ENCODE results near the gene KLHL22. TPM values are rescaled to one million over a fixed set of nuclear protein-coding genes. Genes with fewer than 3 reads are reported as not detected.
"Not testable (repeated sequence)": the region's sequence is repeated elsewhere in the genome, so short reads cannot be mapped to it uniquely, and the experiment has no call there.

Gene KLHL22
- total and polyA plus RNA-seq, 2 of the 8 experiments (the other 6 are each of a cell fraction or from before 2014, with no cell fraction given) = 9.4 to 16.2 TPM

- H3K79me2 ChIP-seq (ENCODE audit: control insufficient read depth in 1 of 2, insufficient read depth in 2 of 2, low read length in 2 of 2); H3K4me1 ChIP-seq (replicated peaks in 1 of 4; ENCODE audit: control insufficient read depth in 3 of 4, insufficient read depth in 4 of 4, low read length in 3 of 4); H3K36me3 ChIP-seq (ENCODE audit: control insufficient read depth in 2 of 4, insufficient read depth in 4 of 4, low read length in 3 of 4); H2BK15ac ChIP-seq (ENCODE audit: low read length); H3K9me3 ChIP-seq (ENCODE audit: insufficient read depth in 2 of 2, low read depth in 1 of 2, low read length in 1 of 2); H3K4ac ChIP-seq (replicated peaks; ENCODE audit: insufficient read length, low read depth, low read length); H3K23me2 ChIP-seq (ENCODE audit: low read depth, low read length); H4K91ac ChIP-seq (replicated peaks; ENCODE audit: insufficient read length, low read length); H2BK5ac ChIP-seq (ENCODE audit: low read depth, low read length); H2AFZ ChIP-seq (ENCODE audit: low read length); DNase-seq (ENCODE audit: low read depth in 1 of 2, low spot score in 2 of 2); H4K8ac ChIP-seq (ENCODE audit: extremely low read depth, insufficient read depth, low read length); H3K9ac ChIP-seq (replicated peaks in 1 of 4; ENCODE audit: extremely low read depth in 1 of 4, low read depth in 3 of 4, low read length in 3 of 4); H4K20me1 ChIP-seq (replicated peaks in 1 of 2; ENCODE audit: control insufficient read depth in 1 of 2, insufficient read depth in 2 of 2, low read length in 2 of 2); FAIRE-seq; H2AK5ac ChIP-seq (ENCODE audit: low read depth, low read length); H3K23ac ChIP-seq (ENCODE audit: insufficient read length); H3K14ac ChIP-seq (ENCODE audit: insufficient read length); POLR2A ChIA-PET (ENCODE audit: partially characterized antibody); H3K56ac ChIP-seq (replicated peaks; ENCODE audit: insufficient read length, low read depth, low read length); H3K4me2 ChIP-seq (ENCODE audit: insufficient read depth in 1 of 2, low read depth in 2 of 2, low read length in 2 of 2); H2BK120ac ChIP-seq (replicated peaks; ENCODE audit: low read depth, low read length); H2BK20ac ChIP-seq (ENCODE audit: low read length); H4K5ac ChIP-seq (ENCODE audit: insufficient read length, low read depth, low read length); H3K18ac ChIP-seq (ENCODE audit: extremely low read depth, low read length); H2BK12ac ChIP-seq (ENCODE audit: low read depth, low read length); H3K4me3 ChIP-seq (ENCODE audit: extremely low read depth in 1 of 4, insufficient read depth in 2 of 4, low read depth in 3 of 4, low read length in 4 of 4); H3K27me3 ChIP-seq (replicated peaks in 1 of 4; ENCODE audit: control insufficient read depth in 3 of 4, extremely low read depth in 1 of 4, insufficient read depth in 3 of 4, low read length in 3 of 4); H3K27ac ChIP-seq (ENCODE audit: low read depth, low read length): not testable (repeated sequence)
- CTCF ChIA-PET (ENCODE audit: partially characterized antibody) = interaction anchor here (0.7 to 1.9 kb wide), 3 partner anchors 18 to 51 kb away, joined by 3 to 7 read pairs (median 3); no protein-coding TSS in a partner anchor
- WGBS, 2 experiments (ENCODE audit: extremely low coverage in 1 of 2, insufficient coverage in 1 of 2, insufficient read length in 1 of 2, insufficient replicate concordance in 2 of 2, low coverage in 1 of 2, low lambda C conversion rate in 2 of 2, missing lambda C conversion rate in 1 of 2) = 82% methylated on average over 8 of the region's 8 CpGs; no CpG with 5 or more reads in 1 of the 2 experiments
- peaks cover 16% of the 10 kb centered on the region for H3K79me1 ChIP-seq (ENCODE audit: low read depth, low read length)
Observed at GRCh38 chr22:20538875-20539274, 43.3 kb upstream of the KLHL22 start.

Measured in H1 (cell line).